HCT116 (cell line): ENCODE results near the gene CUX1. TPM values are rescaled to one million over a fixed set of nuclear protein-coding genes. Genes with fewer than 3 reads are reported as not detected.

Experiments
- ATAC-seq: fragments of 200-7000 bp; cut with Tn5 transposase; 2 replicates; pipeline ENCODE4 v1.9.1; 2020; ENCODE audit warnings: mild to moderate bottlenecking, moderate library complexity
- BruUV-seq: library from RNA; stranded (reverse); fragments of 400-500 nt; replicated peaks from 2 replicates; lab custom pipeline; 2021; lab: Mats Ljungman, UMichigan
- CTCF ChIA-PET: fragments of 300-600 bp; sonication (Branson Sonifier 250); formaldehyde crosslinking; loops from one replicate; lab custom pipeline; 2021; ENCODE audit warnings: antibody characterized with exemption; lab: Charles Lee
- POLR2A ChIA-PET: fragments of 300-600, 350-600 bp; sonication (Branson Sonifier 250); formaldehyde crosslinking; loops from one replicate; lab custom pipeline; 2021; ENCODE audit warnings: antibody characterized with exemption; lab: Charles Lee
- RAD21 ChIA-PET, 2 experiments: fragments of 300-600 bp; sonication (Branson Sonifier 250); formaldehyde crosslinking; loops; one replicate each; lab custom pipeline; 2023; ENCODE audit warnings: low total read pairs in 2 of 2; ENCODE audit not compliant: uncharacterized antibody in 2 of 2, unreplicated experiment in 2 of 2, low non-redundant PET in 1 of 2; lab: Charles Lee
- DNase-seq: peaks from one replicate; pipeline ENCODE4 v3.0.0-alpha.2; 2010; ENCODE audit warnings: low read depth, low spot score
- H2AFZ ChIP-seq: fragments of 200-600 bp; shearing (Covaris generic), sonication (generic); 2 replicates; pipeline ENCODE4 v1.6.1; 2017; ENCODE audit warnings: low read depth, mixed run types, mixed read lengths, antibody characterized with exemption, low read length; ENCODE audit not compliant: poor library complexity, severe bottlenecking
- H3K27ac ChIP-seq: 2 replicates; pipeline ENCODE4 v1.5.1; 2012; ENCODE audit warnings: low read depth, low read length
- H3K27me3 ChIP-seq: fragments of 200-600 bp; sonication (generic); 2 replicates; pipeline ENCODE4 v1.6.1; 2016; ENCODE audit warnings: mixed run types, low read length, mixed read lengths; ENCODE audit not compliant: insufficient read depth
- H3K36me3 ChIP-seq, 2 experiments: fragments of 200-500 bp in 1 of 2; fragments of 200-600 bp in 1 of 2; sonication (Bioruptor generic) in 1 of 2; sonication (generic) in 1 of 2; 2 replicates each; pipeline versions ENCODE4 v1.5.1 to v1.6.1; 2014 to 2016; ENCODE audit warnings: low read length in 2 of 2, inconsistent platforms in 1 of 2, mixed read lengths in 1 of 2, mixed run types in 1 of 2; ENCODE audit not compliant: insufficient read depth in 2 of 2, control insufficient read depth in 1 of 2
- H3K4me1 ChIP-seq, 2 experiments: fragments of 200-600 bp in 1 of 2; sonication (generic) in 1 of 2; 2 replicates each; pipeline versions ENCODE4 v1.5.1 to v1.6.1; 2012 to 2017; ENCODE audit warnings: low read length in 2 of 2, inconsistent platforms in 1 of 2, mild to moderate bottlenecking in 1 of 2, mixed read lengths in 1 of 2, mixed run types in 1 of 2, moderate library complexity in 1 of 2; ENCODE audit not compliant: insufficient read depth in 2 of 2, control insufficient read depth in 1 of 2
- H3K4me2 ChIP-seq: fragments of 200-600 bp; sonication (generic); 2 replicates; pipeline ENCODE4 v1.6.1; 2017; ENCODE audit warnings: mixed run types, low read length, mixed read lengths
- H3K4me3 ChIP-seq, 2 experiments: fragments of 200-600 bp in 1 of 2; sonication (generic) in 1 of 2; replicated peaks in 1 of 2; 2 replicates each; pipeline ENCODE4 v1.5.1; 2011 to 2016; ENCODE audit warnings: low read length in 2 of 2, control low read depth in 1 of 2, low read depth in 1 of 2, mild to moderate bottlenecking in 1 of 2, mixed read lengths in 1 of 2, mixed run types in 1 of 2
- H3K79me2 ChIP-seq: fragments of 200-600 bp; sonication (generic); 2 replicates; pipeline ENCODE4 v1.6.1; 2017; ENCODE audit warnings: mild to moderate bottlenecking, mixed run types, low read length, moderate library complexity, mixed read lengths; ENCODE audit not compliant: insufficient read depth
- H3K9ac ChIP-seq: fragments of 200-600 bp; sonication (generic); 2 replicates; pipeline ENCODE4 v1.6.1; 2016; ENCODE audit warnings: low read length, mixed read lengths
- H3K9me2 ChIP-seq: fragments of 200-600 bp; sonication (generic), shearing (Covaris generic); 2 replicates; pipeline ENCODE4 v1.6.1; 2017; ENCODE audit warnings: mixed run types, mild to moderate bottlenecking, moderate library complexity; ENCODE audit not compliant: insufficient read depth
- H3K9me3 ChIP-seq, 2 experiments: fragments of 200-500 bp in 1 of 2; fragments of 200-600 bp in 1 of 2; sonication (Bioruptor generic) in 1 of 2; sonication (generic) in 1 of 2; 2 replicates each; pipeline ENCODE4 v1.6.1; 2014 to 2017; ENCODE audit warnings: low read length in 2 of 2, mixed read lengths in 2 of 2, inconsistent platforms in 1 of 2, low read depth in 1 of 2, mild to moderate bottlenecking in 1 of 2, mixed run types in 1 of 2, moderate library complexity in 1 of 2; ENCODE audit not compliant: control insufficient read depth in 1 of 2, insufficient read depth in 1 of 2
- H4K20me1 ChIP-seq: fragments of 200-600 bp; sonication (generic), shearing (Covaris generic); 2 replicates; pipeline ENCODE4 v1.6.1; 2017; ENCODE audit warnings: mixed run types, mild to moderate bottlenecking, moderate library complexity; ENCODE audit not compliant: insufficient read depth
- CBX3 ChIP-seq: IDR thresholded peaks from 2 replicates; pipeline ENCODE4 v1.6.1; 2012; ENCODE audit warnings: low read depth
- ELF1 ChIP-seq: IDR thresholded peaks from 2 replicates; pipeline ENCODE4 v1.6.1; 2012; ENCODE audit warnings: low read depth, borderline replicate concordance
- JUND ChIP-seq: IDR thresholded peaks from 2 replicates; pipeline ENCODE4 v1.6.1; 2012
- MAX ChIP-seq: IDR thresholded peaks from 2 replicates; pipeline ENCODE4 v1.6.1; 2012
- POLR2A ChIP-seq: IDR thresholded peaks from 2 replicates; pipeline ENCODE4 v1.7.0; 2011; ENCODE audit warnings: borderline replicate concordance; ENCODE audit not compliant: insufficient read depth, insufficient read length; ENCODE audit errors: extremely low read depth
- POLR2AphosphoS5 ChIP-seq: IDR thresholded peaks from 2 replicates; pipeline ENCODE4 v1.6.1; 2011; ENCODE audit warnings: mild to moderate bottlenecking, low read depth, low read length, moderate library complexity
- RAD21 ChIP-seq: IDR thresholded peaks from 2 replicates; pipeline ENCODE4 v1.6.1; 2012; ENCODE audit warnings: low read depth, mild to moderate bottlenecking
- REST ChIP-seq: IDR thresholded peaks from 2 replicates; pipeline ENCODE4 v1.6.1; 2012; ENCODE audit warnings: low read depth
- SIN3A ChIP-seq: IDR thresholded peaks from 2 replicates; pipeline ENCODE4 v1.6.1; 2012; ENCODE audit warnings: low read depth
- SRF ChIP-seq: IDR thresholded peaks from 2 replicates; pipeline ENCODE4 v1.6.1; 2012; ENCODE audit warnings: low read depth
- TCF7L2 ChIP-seq: IDR thresholded peaks from 2 replicates; pipeline ENCODE4 v1.7.0; 2011; ENCODE audit warnings: borderline replicate concordance, inconsistent platforms; ENCODE audit not compliant: insufficient read depth, insufficient read length; ENCODE audit errors: extremely low read depth
- YY1 ChIP-seq: IDR thresholded peaks from 2 replicates; pipeline ENCODE4 v1.6.1; 2011; ENCODE audit warnings: low read length, low read depth, moderate library complexity, mild to moderate bottlenecking; ENCODE audit not compliant: insufficient replicate concordance; ENCODE audit errors: extremely low read depth
- ZNF274 ChIP-seq: fragments of 200-500 bp; sonication (Bioruptor generic); IDR thresholded peaks from 2 replicates; pipeline ENCODE4 v1.6.1; 2014; ENCODE audit warnings: mild to moderate bottlenecking, low read depth, low read length, inconsistent platforms
- intact Hi-C: fragments of 100-400 bp; cut with micrococcal nuclease; formaldehyde crosslinking; loops from 2 replicates; pipeline ENCODE4 v1.10.0; 2022
- total RNA-seq: library from RNA; stranded (reverse); gene quantifications from one replicate; pipeline ENCODE4 v1.2.1, GENCODE V29; 2021; ENCODE audit not compliant: unreplicated experiment

The CUX1 gene
- total RNA-seq, 1 experiment from 2014 or later, result 68.9 TPM

- no TSS peak for BruUV-seq
- Histone ChIP-seq H3K36me3 (no peaks in the 10 kb centered on the region), H3K4me1 (peaks cover 9 to 10% of the 10 kb centered on the region in 2 experiments)
- no peak for TF ChIP-seq RAD21
- no peak for TF ChIP-seq CBX3
- no peak for TF ChIP-seq POLR2A
- no peak for TF ChIP-seq SRF
- no peak for TF ChIP-seq JUND
- TF ChIP-seq TCF7L2, result no peak
- TF ChIP-seq ZNF274, result no peak
- TF ChIP-seq REST, result no peak
- no peak for TF ChIP-seq ELF1
- TF ChIP-seq POLR2AphosphoS5, result no peak
- TF ChIP-seq YY1, result no peak
- no peak for TF ChIP-seq MAX
- no peak for TF ChIP-seq SIN3A
- TF ChIP-seq, all 23 proteins: peak for 0
- H3K9me3 ChIP-seq, result no peaks in the 10 kb centered on the region
- no peaks in the 10 kb centered on the region for H3K79me2 ChIP-seq
- H4K20me1 ChIP-seq, result no peaks in the 10 kb centered on the region
- intact Hi-C loops, result no loop called here
- no peak overlapping the region for H3K4me3 ChIP-seq
- no peak overlapping the region for H3K27ac ChIP-seq
- ATAC-seq, result no peak
- CTCF ChIA-PET, result no interaction called here
- no peak overlapping the region for H3K9ac ChIP-seq
- H2AFZ ChIP-seq, result no peak overlapping the region
- no peaks in the 10 kb centered on the region for H3K27me3 ChIP-seq
- H3K9me2 ChIP-seq, result no peaks in the 10 kb centered on the region
- DNase-seq, result no peak
- H3K4me2 ChIP-seq, result no peak overlapping the region
- RAD21 ChIA-PET, result no interaction called here
- POLR2A ChIA-PET, result no interaction called here
These were observed 504.1 kb downstream of the CUX1 start for GRCh38 chr7:102321351-102322201.
